ENCODE data around the gene FAM222A.
A peak's percentile ranks its signal among the peaks of the same experiment; 100 is the strongest.

Gene FAM222A

GRCh38 chr12:109773384-109774011 is 59.9 kb downstream of the FAM222A start:
- no peak for DNase-seq (ENCODE audit: low read depth)

- DNase-seq (ENCODE audit: low read depth) = peak; percentile 58
Measured at GRCh38 chr12:109775172-109775881, 61.7 kb downstream of the FAM222A start.

- no peak for DNase-seq (ENCODE audit: low read depth)
Measured at GRCh38 chr12:109776624-109777023, 63.0 kb downstream of the FAM222A start.

GRCh38 chr12:109777544-109777943 is 63.9 kb downstream of the FAM222A start:
- peak; percentile 7 for DNase-seq (ENCODE audit: low read depth)

GRCh38 chr12:109778684-109779083 is 65.1 kb downstream of the FAM222A start:
- DNase-seq (ENCODE audit: low read depth) = no peak

- no peak for DNase-seq (ENCODE audit: low read depth)
Measured at GRCh38 chr12:109779382-109779781, 65.8 kb downstream of the FAM222A start.

- no peak for DNase-seq (ENCODE audit: low read depth)
Measured at GRCh38 chr12:109781668-109782325, 68.2 kb downstream of the FAM222A start.

- no peak for DNase-seq (ENCODE audit: low read depth)
Measured at GRCh38 chr12:109782326-109782703, 68.7 kb downstream of the FAM222A start.

GRCh38 chr12:109783135-109783964 is 69.7 kb downstream of the FAM222A start:
- DNase-seq (ENCODE audit: low read depth) = no peak

- DNase-seq (ENCODE audit: low read depth) = no peak
Measured at GRCh38 chr12:109783965-109784244, 70.3 kb downstream of the FAM222A start.

GRCh38 chr12:109785854-109786253 is 72.2 kb downstream of the FAM222A start:
- DNase-seq (ENCODE audit: low read depth) = no peak

- no peak for DNase-seq (ENCODE audit: low read depth)
Measured at GRCh38 chr12:109786799-109787198, 73.2 kb downstream of the FAM222A start.

- DNase-seq (ENCODE audit: low read depth) = no peak
Measured at GRCh38 chr12:109789526-109790048, 76.0 kb downstream of the FAM222A start.

GRCh38 chr12:109792992-109793391 is 79.4 kb downstream of the FAM222A start:
- no peak for DNase-seq (ENCODE audit: low read depth)

- DNase-seq (ENCODE audit: low read depth) = no peak
Measured at GRCh38 chr12:109793411-109793810, 79.8 kb downstream of the FAM222A start.

- DNase-seq (ENCODE audit: low read depth) = no peak
Measured at GRCh38 chr12:109793826-109794501, 80.3 kb downstream of the FAM222A start.

- DNase-seq (ENCODE audit: low read depth) = no peak
Measured at GRCh38 chr12:109795023-109795422, 81.4 kb downstream of the FAM222A start.

- no peak for DNase-seq (ENCODE audit: low read depth)
Measured at GRCh38 chr12:109796057-109796456, 82.4 kb downstream of the FAM222A start.

- no peak for DNase-seq (ENCODE audit: low read depth)
Measured at GRCh38 chr12:109797905-109798669, 84.5 kb downstream of the FAM222A start.

- DNase-seq (ENCODE audit: low read depth) = no peak
Measured at GRCh38 chr12:109798691-109799090, 85.1 kb downstream of the FAM222A start.

GRCh38 chr12:109800536-109800935 is 86.9 kb downstream of the FAM222A start:
- no peak for DNase-seq (ENCODE audit: low read depth)

Data from activated T-cell treated with anti-CD3 and anti-CD28 coated beads for 24 hours (primary cell).